Sigmoid colon (tissue), 3 donors: ENCODE data around the gene TAX1BP1.

Experiments
- CTCF ChIP-seq, 4 experiments: fragments of 450-650 bp in 3 of 4; fragments of 200-600 bp in 1 of 4; IDR thresholded peaks; one replicate each; pipeline ENCODE4 v1.5.1; 2016 to 2019; ENCODE audit warnings: antibody characterized with exemption in 4 of 4, mild to moderate bottlenecking in 3 of 4, moderate library complexity in 2 of 4
- POLR2A ChIP-seq, 2 donors: fragments of 450-650 bp; IDR thresholded peaks; one replicate each; pipeline ENCODE4 v1.6.1; 2016; ENCODE audit warnings: antibody characterized with exemption in 2 of 2, mild to moderate bottlenecking in 2 of 2, moderate library complexity in 2 of 2

GRCh38 chr7:27739301-27739908 lies 557 bp upstream of the TAX1BP1 start:
- TF ChIP-seq CTCF (IDR thresholded peaks at IDR 0.05) (no peak), POLR2A (IDR thresholded peaks at IDR 0.05) (no peak)
